Activated CD4-positive, alpha-beta T cell treated with anti-CD3 and anti-CD28 coated beads, Interleukin-2, amount 50 U/mL, for 48 hours (primary cell): ENCODE results near the gene GGA1.

Experiments
- DNase-seq, 2 experiments: peaks; one replicate each; pipeline ENCODE4 v3.0.0-alpha.2; 2020

The GGA1 gene

DNA sequence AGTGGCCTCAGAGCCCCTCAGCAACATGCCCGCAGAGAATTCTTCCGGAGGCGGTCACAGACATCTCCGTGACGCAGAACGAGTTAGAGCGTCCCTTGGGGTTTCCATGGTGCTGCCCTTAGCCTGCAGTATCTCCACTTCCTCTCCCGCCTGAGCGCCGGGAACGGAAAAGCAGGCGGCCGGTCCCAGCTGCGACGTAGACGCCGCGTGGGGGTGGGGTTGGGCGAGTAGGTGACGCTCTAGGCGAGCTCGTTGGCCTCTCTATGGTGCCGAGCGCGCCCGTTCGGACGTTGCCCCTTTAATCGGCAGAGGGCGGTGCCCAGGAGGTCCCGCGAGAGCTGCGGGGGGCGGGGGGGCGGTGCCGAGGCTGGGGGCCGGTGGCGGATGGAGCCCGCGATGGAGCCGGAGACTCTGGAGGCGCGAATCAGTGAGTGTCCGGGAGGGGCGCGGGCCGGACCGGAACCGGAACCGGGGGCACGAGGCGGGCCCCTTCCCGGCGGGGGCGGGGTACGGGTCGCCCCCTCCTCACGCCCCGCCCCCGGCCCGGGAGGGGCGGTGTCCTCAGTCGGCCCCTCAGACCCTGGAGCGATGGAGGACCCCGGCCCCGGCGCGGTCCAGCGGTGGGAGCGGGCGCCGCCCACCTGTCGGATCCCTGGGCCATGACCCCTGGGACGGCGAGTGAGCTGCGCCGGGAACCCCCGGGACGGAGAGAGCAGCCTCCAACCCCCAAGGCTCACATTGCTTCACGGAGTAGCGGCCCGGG lies at the start of gene GGA1:
GGA1 (plus strand) TSS at position 358 of the 763 bp plus-strand sequence; CDS start at position 385, 27 bp downstream.
- DNase-seq, result peak; percentile 95

GRCh38 chr22:37559521-37559900 lies 49.1 kb upstream of the GGA1 start:
- no peak for DNase-seq

- DNase-seq, result no peak
Observed at GRCh38 chr22:37559901-37560607, 48.6 kb upstream of the GGA1 start, which contains the start of gene CDC42EP1. Gene CDC42EP1, plus strand, starts transcription at chr22:37560480. Its CDS starts 5,870 bp downstream, at chr22:37566350.

DNA sequence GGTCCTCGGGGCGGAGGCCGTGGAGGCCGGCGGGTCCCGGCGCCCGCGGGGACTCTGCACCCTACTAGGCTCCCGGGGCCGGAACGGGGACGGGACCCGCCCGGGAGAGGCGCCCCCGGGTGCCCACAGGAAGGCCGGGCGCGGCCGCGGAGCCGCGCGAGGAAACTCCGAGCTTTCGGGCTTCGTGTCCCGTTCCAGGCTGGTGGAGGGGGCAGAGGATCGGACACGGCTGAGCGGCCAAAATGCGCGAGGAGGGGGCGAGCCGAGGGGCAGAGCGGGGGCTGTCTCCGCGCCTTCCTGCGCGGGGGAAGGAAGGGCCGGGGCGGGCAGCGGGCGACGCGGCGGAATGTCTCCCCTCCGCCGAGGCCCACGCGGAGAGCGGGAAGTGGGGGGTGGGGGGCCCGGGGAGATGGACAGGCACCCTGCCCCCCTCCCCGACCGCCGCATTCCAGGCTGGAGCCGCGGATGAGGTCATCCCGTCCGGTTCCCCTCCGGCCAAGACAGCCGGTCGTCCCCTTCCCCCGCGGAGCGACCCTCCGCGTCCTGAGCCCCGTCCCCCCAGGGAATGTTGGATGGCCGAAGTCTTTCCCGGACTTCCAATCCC lies 47.9 kb upstream of the GGA1 start:
- DNase-seq, result no peak

GRCh38 chr22:37561212-37562048 lies 47.2 kb upstream of the GGA1 start:
- peak; percentile 92 to 94 for DNase-seq

DNA sequence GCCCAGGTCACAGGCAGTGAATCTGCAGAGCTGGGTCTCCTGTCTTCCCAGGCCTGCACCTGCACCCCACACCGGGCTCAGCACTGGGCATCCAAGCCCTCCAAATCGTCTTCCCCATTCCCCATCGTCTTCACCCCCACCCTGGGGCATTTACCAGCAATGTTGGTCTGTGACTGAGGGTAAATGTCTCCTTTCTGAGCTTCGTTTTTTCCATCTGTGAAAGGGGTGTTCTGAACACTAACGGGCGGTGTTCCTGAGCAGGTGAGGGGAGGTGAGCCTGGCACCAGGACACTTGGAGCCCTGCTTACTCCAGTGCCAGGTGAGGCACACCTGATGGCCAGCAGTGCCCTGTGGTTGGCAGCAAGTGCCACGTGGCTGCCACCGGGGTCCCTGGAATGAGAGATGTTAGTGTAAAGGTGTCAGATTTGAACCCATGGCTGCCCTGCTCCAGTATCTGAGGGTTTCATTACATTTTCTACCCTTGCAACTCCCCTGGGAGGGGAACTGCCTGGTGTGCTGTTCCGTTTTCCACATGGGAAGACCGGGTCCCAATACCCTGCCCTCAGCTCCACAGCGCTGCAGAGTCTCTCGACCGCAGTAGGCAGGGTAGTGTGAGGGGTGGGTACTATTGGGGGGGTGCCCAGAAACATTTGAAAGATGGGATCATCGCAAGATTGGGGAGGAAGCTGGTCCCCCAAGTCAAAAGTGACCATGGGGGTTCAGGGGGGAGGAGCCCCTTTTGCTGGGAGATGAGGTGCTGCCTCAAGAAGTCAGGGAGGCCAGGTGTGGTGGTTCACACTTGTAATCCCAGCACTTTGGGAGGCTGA lies 46.4 kb upstream of the GGA1 start:
- DNase-seq, result no peak

- no peak for DNase-seq
Observed at GRCh38 chr22:37563153-37564081, 45.2 kb upstream of the GGA1 start.

DNA sequence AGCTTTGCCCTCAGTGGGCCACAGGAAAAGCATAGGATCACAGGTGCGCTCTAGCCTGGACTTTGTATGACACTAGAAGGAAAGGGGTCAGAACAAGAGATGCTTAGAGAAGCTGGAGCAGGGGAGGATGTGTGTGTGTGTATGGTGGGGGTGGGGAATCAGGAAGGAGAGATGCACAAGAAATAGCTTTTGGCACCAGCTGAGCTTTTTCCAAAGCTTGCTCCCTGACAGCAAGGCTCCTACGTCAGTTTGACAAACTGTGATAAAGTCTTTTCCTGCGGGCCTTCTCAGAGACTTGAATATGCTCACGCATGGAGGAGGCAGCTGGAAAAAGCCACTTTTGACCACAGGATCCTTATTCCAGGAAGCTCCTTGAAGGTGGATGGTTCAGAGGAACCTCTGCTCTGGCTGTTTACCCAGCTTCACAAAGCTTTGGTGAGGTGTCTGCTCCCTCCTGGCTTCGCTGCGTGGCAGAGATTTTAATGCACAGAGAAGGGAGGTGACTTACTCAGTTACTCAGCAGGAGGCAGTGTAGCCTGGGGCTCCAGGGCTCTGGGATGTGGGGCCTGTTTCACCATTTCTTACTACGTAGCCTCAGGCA lies 44.4 kb upstream of the GGA1 start:
- no peak for DNase-seq

DNA sequence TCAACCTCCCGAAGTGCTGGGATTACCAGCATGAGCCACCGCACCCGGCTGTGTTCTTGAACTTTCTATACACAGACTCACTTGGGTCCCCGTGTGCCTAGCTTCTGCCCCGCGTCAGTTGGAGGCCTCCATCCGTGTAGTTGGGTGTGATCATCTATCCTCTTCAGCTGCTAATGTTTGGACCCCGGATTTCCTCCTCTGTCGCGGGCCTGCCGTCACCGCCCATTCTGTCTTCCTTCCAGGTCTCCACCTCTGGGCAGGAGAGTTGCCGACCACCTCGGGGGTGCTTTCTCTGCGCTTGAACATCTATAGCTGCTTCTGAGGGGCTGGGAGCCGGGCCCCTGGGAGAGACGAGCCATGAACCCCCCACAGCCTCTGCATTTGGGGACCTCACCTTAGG lies 42.8 kb upstream of the GGA1 start:
- DNase-seq, result no peak

DNA sequence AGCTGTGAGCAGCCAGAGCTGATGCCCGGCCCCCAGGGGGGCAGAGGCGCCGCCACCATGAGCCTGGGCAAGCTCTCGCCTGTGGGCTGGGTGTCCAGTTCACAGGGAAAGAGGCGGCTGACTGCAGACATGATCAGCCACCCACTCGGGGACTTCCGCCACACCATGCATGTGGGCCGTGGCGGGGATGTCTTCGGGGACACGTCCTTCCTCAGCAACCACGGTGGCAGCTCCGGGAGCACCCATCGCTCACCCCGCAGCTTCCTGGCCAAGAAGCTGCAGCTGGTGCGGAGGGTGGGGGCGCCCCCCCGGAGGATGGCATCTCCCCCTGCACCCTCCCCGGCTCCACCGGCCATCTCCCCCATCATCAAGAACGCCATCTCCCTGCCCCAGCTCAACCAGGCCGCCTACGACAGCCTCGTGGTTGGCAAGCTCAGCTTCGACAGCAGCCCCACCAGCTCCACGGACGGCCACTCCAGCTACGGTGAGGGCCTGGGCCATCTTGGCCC lies 42.3 kb upstream of the GGA1 start:
- DNase-seq, result peak; percentile 36 to 50

DNA sequence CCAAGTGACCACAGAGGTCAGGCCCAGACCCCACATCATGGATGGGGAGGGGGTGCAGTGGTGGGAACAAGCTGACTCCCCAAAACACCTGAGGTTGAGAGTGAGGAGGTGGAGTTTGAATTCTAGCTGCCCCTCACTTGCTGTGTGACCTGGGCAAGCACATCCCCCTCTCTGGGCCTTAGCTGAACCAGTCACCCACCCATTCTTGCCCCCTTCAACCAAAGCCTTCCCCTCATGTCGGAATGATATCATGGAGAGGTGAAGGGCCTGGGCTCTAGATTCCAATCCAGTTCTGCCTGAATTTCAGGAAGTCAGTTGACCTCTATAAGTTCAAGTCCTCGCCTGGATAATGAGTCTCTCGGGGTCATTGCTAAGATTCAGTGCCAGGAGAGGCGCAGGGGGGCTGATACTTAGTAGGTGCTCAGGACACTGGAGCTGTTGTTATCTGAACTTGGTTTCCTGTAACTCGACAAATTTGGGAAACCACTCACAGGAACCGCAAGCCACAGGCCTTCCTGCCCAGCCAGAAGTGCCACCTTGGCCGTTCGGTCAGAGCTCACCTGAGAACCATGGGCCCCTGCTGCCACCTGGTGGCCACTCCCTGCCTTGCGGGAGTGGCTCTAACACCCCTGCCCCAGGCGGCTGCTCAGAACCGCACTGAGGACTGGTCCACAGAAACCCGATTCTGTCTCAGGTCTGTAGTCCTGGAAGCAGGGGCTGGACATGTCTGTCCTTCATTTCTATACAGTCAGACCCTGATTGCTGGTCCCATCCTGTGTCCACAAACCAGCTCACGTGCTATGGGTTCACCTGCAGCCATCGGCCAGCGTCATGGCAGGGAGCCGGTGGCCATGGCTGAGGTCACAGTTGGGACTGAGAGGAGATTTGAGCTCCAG lies 41.5 kb upstream of the GGA1 start:
- peak; percentile 95 to 96 for DNase-seq

GRCh38 chr22:37568012-37568411 lies 40.6 kb upstream of the GGA1 start:
- no peak for DNase-seq

DNA sequence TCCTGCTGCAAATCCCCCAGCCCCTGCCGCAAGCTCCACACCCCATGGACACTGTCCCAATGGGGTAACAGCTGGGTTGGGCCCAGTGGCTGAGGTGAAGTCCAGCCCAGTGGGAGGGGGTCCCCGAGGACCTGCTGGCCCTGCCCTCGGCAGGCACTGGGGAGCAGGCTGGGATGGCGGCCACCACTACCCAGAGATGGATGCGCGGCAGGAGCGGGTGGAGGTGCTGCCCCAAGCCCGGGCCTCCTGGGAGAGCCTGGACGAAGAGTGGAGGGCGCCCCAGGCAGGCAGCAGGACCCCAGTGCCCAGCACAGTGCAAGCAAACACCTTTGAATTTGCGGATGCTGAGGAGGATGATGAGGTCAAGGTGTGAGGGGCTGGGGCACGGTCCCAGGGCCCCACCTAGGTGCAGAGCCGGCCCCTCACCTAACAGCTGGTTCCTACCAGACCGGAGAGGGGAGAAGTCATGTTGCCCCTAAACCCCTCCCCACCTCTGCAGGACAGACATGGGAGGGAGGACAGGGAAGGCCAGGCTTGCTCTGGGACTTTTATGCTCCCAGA lies 40.1 kb upstream of the GGA1 start:
- DNase-seq, result no peak

DNA sequence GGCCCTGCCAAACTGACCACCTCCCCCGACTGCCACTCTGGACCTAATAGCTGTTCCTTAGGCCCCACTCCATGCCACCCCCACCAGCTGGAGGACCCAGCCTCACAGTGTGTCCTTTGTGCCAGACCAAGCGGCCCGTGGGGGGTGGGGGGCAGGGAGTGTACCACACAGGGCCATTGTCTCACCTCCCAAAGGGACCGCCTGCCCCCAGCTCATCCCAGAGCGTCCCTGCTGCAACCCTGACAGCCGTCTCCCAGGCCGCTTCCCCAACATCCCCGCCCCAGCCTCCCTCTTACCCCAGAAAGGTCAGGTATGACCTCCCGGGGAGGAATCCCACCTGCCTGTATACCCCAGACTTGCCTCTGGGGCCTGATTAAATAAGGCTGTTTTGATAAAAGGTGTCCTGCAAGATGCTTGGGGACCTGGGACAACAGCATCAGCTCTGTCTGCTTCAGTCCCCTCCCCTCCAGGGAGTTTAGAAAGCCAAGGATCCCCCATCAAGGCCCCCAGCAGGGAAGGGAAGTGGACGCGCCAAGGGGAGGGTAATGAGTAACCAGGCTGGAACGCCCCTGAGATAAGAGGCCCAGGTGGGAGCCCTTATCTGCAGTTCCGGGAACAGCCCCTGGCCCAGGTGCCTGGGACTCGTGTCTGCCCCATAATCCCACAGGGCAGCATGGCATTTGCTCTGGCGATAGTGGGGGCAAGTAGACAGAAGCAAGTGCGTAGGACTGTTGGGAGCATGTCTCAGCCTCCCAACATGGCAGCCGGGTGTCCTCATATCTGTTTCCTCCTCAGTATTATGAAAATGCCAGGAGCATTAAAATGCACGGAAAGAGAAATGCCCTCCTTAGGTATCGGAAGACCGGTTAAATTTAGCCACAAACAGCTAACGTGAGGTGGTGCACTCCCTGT lies 39.4 kb upstream of the GGA1 start:
- DNase-seq, result no peak

GRCh38 chr22:37569921-37570660 lies 38.5 kb upstream of the GGA1 start:
- no peak for DNase-seq

DNA sequence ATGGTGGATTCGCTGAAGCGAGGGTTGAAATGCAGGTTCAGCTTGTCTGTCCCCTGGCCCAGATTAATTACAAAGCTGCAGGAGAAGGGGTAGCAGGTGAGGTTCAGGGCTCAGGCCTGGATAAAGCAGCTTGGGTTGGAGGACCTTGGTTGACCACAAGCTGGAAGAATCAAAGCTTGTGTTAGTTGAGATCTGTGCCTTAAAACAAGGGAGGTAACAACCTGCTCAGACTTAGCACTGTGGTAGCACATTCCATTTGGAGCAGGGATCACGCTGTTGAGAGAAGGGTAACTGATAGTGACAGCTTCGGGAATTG lies 38.0 kb upstream of the GGA1 start:
- no peak for DNase-seq
